B cell (primary cell): ENCODE results near the gene TRAPPC5. TPM values are rescaled to one million over a fixed set of nuclear protein-coding genes. Genes with fewer than 3 reads are reported as not detected.

Experiments
- ATAC-seq: fragments of 200-7000 bp; cut with Tn5 transposase; one replicate; pipeline ENCODE4 v1.10.0; 2021; ENCODE audit warnings: low read depth, mild to moderate bottlenecking, moderate number of reproducible peaks, moderate library complexity
- CTCF ChIA-PET: fragments of 350-600 bp; sonication (Branson Sonifier 250); formaldehyde crosslinking; loops from one replicate; lab custom pipeline; 2021; ENCODE audit warnings: antibody characterized with exemption, inconsistent platforms; lab: Charles Lee
- POLR2A ChIA-PET: fragments of 350-600 bp; sonication (Branson Sonifier 250); formaldehyde crosslinking; loops from one replicate; lab custom pipeline; 2021; ENCODE audit warnings: antibody characterized with exemption; lab: Charles Lee
- DNase-seq: peaks from one replicate; pipeline ENCODE4 v3.0.0; 2013
- H2AFZ ChIP-seq: 2 replicates; pipeline ENCODE4 v1.6.1; 2012; ENCODE audit warnings: mild to moderate bottlenecking, low read depth, low read length; ENCODE audit not compliant: insufficient read depth, poor library complexity, severe bottlenecking
- H3K27ac ChIP-seq, 2 donors: 1 replicate in 1 of 2; 2 replicates in 1 of 2; pipeline ENCODE4 v1.5.1; 2012 to 2013; ENCODE audit warnings: low read length in 2 of 2, mild to moderate bottlenecking in 2 of 2, moderate library complexity in 1 of 2
- H3K27me3 ChIP-seq, 4 experiments: fragments of 200-600 bp in 1 of 4; sonication (generic) in 1 of 4; replicated peaks in 1 of 4; 1 replicate in 2 of 4; 2 replicates in 2 of 4; pipeline versions ENCODE4 v1.6.1 to v1.7.0; 2013 to 2016; ENCODE audit warnings: low read length in 3 of 4, mild to moderate bottlenecking in 2 of 4, mixed read lengths in 1 of 4, moderate library complexity in 1 of 4; ENCODE audit not compliant: insufficient read depth in 4 of 4, control insufficient read depth in 3 of 4; ENCODE audit errors: control extremely low read depth in 1 of 4
- H3K36me3 ChIP-seq, 2 experiments: replicated peaks in 1 of 2; 1 replicate in 1 of 2; 2 replicates in 1 of 2; pipeline versions ENCODE4 v1.6.1 to v1.7.1; 2013; ENCODE audit warnings: low read length in 1 of 2; ENCODE audit not compliant: insufficient read depth in 2 of 2, control insufficient read depth in 1 of 2; ENCODE audit errors: control extremely low read depth in 1 of 2, extremely low read depth in 1 of 2
- H3K4me1 ChIP-seq, 2 donors: fragments of 200-600 bp in 1 of 2; sonication (generic) in 1 of 2; 1 replicate in 1 of 2; 2 replicates in 1 of 2; pipeline versions ENCODE4 v1.5.1 to v1.6.1; 2013 to 2017; ENCODE audit warnings: low read length in 2 of 2; ENCODE audit not compliant: control insufficient read depth in 2 of 2, insufficient read depth in 2 of 2
- H3K4me2 ChIP-seq: replicated peaks from 2 replicates; pipeline ENCODE3; 2012; ENCODE audit warnings: mild to moderate bottlenecking, low read depth, low read length; ENCODE audit not compliant: poor library complexity, severe bottlenecking
- H3K4me3 ChIP-seq, 5 experiments: fragments of 200-600 bp in 1 of 5; sonication (generic) in 1 of 5; 1 replicate in 3 of 5; 2 replicates in 2 of 5; pipeline versions ENCODE4 v1.5.1 to v1.7.0; 2011 to 2016; ENCODE audit warnings: low read length in 4 of 5, mild to moderate bottlenecking in 4 of 5, low read depth in 2 of 5, control low read depth in 1 of 5, moderate library complexity in 1 of 5; ENCODE audit not compliant: insufficient read depth in 1 of 5; ENCODE audit errors: control extremely low read depth in 1 of 5, extremely low read depth in 1 of 5
- H3K79me2 ChIP-seq: fragments of 200-600 bp; sonication (generic); one replicate; pipeline ENCODE4 v1.6.0; 2016; ENCODE audit warnings: low read length; ENCODE audit not compliant: control insufficient read depth, insufficient read depth
- H3K9ac ChIP-seq: fragments of 200-600 bp; sonication (generic); 2 replicates; pipeline ENCODE4 v1.6.1; 2017; ENCODE audit warnings: mild to moderate bottlenecking, low read length, moderate library complexity
- H3K9me3 ChIP-seq, 3 donors: one replicate each; pipeline versions ENCODE4 v1.6.1 to v1.7.1; 2013; ENCODE audit warnings: low read length in 2 of 3; ENCODE audit not compliant: control insufficient read depth in 2 of 3, insufficient read depth in 1 of 3; ENCODE audit errors: control extremely low read depth in 1 of 3
- H4K20me1 ChIP-seq: 2 replicates; pipeline ENCODE4 v1.6.0; 2012; ENCODE audit warnings: mild to moderate bottlenecking, low read length; ENCODE audit not compliant: insufficient read depth, control insufficient read depth, poor library complexity, severe bottlenecking
- H3K27ac Mint-ChIP-seq: one replicate; pipeline ENCODE4 v1.8.0; 2021; ENCODE audit warnings: mixed read lengths
- H3K27me3 Mint-ChIP-seq: one replicate; pipeline ENCODE4 v1.8.0; 2021; ENCODE audit warnings: mixed read lengths
- H3K4me1 Mint-ChIP-seq: one replicate; pipeline ENCODE4 v1.8.0; 2021; ENCODE audit warnings: mixed read lengths
- H3K4me3 Mint-ChIP-seq: one replicate; pipeline ENCODE4 v1.8.0; 2021; ENCODE audit warnings: mixed read lengths
- H3K9me3 Mint-ChIP-seq: one replicate; pipeline ENCODE4 v1.8.0; 2022; ENCODE audit warnings: mixed read lengths; ENCODE audit not compliant: insufficient read depth
- CTCF ChIP-seq: fragments of 200-600 bp; IDR thresholded peaks from one replicate; pipeline ENCODE4 v1.8.0; 2022; ENCODE audit warnings: antibody characterized with exemption, mild to moderate bottlenecking
- EZH2 ChIP-seq: IDR thresholded peaks from 2 replicates; pipeline ENCODE4 v1.6.1; 2012; ENCODE audit warnings: borderline replicate concordance, low read depth, mild to moderate bottlenecking, moderate library complexity, low read length; ENCODE audit not compliant: insufficient read depth, poor library complexity, severe bottlenecking
- WGBS: methylation state at CpG from one replicate; pipeline ENCODE4 v1.1.5; 2013; ENCODE audit warnings: missing lambda C conversion rate; ENCODE audit not compliant: insufficient coverage; 5-methylcytosine and 5-hydroxymethylcytosine counted together
- intact Hi-C: fragments of 100-400 bp; cut with micrococcal nuclease; formaldehyde crosslinking; loops from one replicate; pipeline ENCODE4 v1.10.0; 2022
- polyA plus RNA-seq: library from polyadenylated mRNA; depleted of rRNA; stranded (reverse); fragments of >200 nt; gene quantifications from 2 replicates; pipeline ENCODE4 v1.2.3, GENCODE V29; 2012
- total RNA-seq, 2 donors: library from RNA; stranded (reverse); fragments of 120-200 nt in 1 of 2; gene quantifications; 1 replicate in 1 of 2; 2 replicates in 1 of 2; pipeline versions ENCODE4 v1.2.3 to v1.2.4, GENCODE V29; 2013 to 2022

The TRAPPC5 gene
- total and polyA plus RNA-seq, 2 donors (not counting 1 experiment from before 2014, with no cell fraction given) = 61.5 to 64.9 TPM

GRCh38 chr19:7652061-7652641, 28.5 kb upstream of the TRAPPC5 start:
- Mint-ChIP-seq H3K9me3 (no peaks in the 10 kb centered on the region), H3K27me3 (no peaks in the 10 kb centered on the region), H3K4me3 (peak overlapping the region; percentile 81), H3K4me1 (peaks cover 8% of the 10 kb centered on the region), H3K27ac (peak overlapping the region; percentile 70)
- Histone ChIP-seq H3K4me1 (peaks cover 0 to 6% of the 10 kb centered on the region in 2 donors), H3K27ac (no peak overlapping the region), H3K36me3 (peaks cover 0 to 2% of the 10 kb centered on the region in 2 experiments), H3K9me3 (no peaks in the 10 kb centered on the region), H3K4me2 (peak overlapping the region; percentile 82), H3K79me2 (no peaks in the 10 kb centered on the region), H2AFZ (peak overlapping the region; percentile 71), H3K4me3 (peak overlapping the region; percentile 32 to 74 (median 49)), H4K20me1 (no peaks in the 10 kb centered on the region), H3K27me3 (no peaks in the 10 kb centered on the region), H3K9ac (peak overlapping the region; percentile 66)
- ATAC-seq (peak; percentile 90), DNase-seq (peak; percentile 87)
- ChIA-PET CTCF (interaction anchor here (0.6 to 8.7 kb wide), 24 partner anchors 8 to 479 kb away, joined by 3 to 100 read pairs (median 4); partner anchors contain the start of genes PET100, SNAPC2, TRAPPC5 and XAB2), POLR2A (interaction anchor here (0.7 to 1.0 kb wide), 2 partner anchors 29 to 263 kb away, joined by 3 to 4 read pairs; partner anchors contain the start of gene TRAPPC5)
- TF ChIP-seq EZH2 (no peak), CTCF (peak; percentile 98)
- 7% methylated on average over 19 of the region's 28 CpGs for WGBS
- intact Hi-C loops = loop anchor here (1.0 kb wide), 2 partner anchors 27 to 147 kb away; no protein-coding TSS in a partner anchor

- intact Hi-C loops = no loop called here
Measured at GRCh38 chr19:7654401-7654800, 26.2 kb upstream of the TRAPPC5 start.

More at GRCh38 chr19:7654401-7654800, 26.2 kb upstream of the TRAPPC5 start:
- peaks cover 17% of the 10 kb centered on the region for H3K4me1 Mint-ChIP-seq
- no peaks in the 10 kb centered on the region for H3K9me3 Mint-ChIP-seq
- H3K9ac ChIP-seq = no peak overlapping the region
- H3K27ac ChIP-seq = no peak overlapping the region
- no peaks in the 10 kb centered on the region for H3K9me3 ChIP-seq
- H3K4me1 ChIP-seq = peaks cover 9 to 23% of the 10 kb centered on the region in 2 donors
- no peak for DNase-seq
- no peaks in the 10 kb centered on the region for H3K27me3 ChIP-seq
- TF ChIP-seq CTCF (no peak), EZH2 (no peak)
- 93% methylated on average over 5 of the region's 8 CpGs for WGBS
- H3K79me2 ChIP-seq = no peaks in the 10 kb centered on the region
- no peak overlapping the region for H3K4me3 ChIP-seq
- H3K27me3 Mint-ChIP-seq = no peaks in the 10 kb centered on the region
- H3K36me3 ChIP-seq = no peaks in the 10 kb centered on the region
- H2AFZ ChIP-seq = no peak overlapping the region
- CTCF ChIA-PET = interaction anchor here (1.2 to 8.7 kb wide), 4 partner anchors 17 to 146 kb away, joined by 3 to 100 read pairs (median 5); partner anchors contain the start of gene MCEMP1
- no peak for ATAC-seq
- H3K4me2 ChIP-seq = no peak overlapping the region
- H3K4me3 Mint-ChIP-seq = no peak overlapping the region
- no peaks in the 10 kb centered on the region for H4K20me1 ChIP-seq
- POLR2A ChIA-PET = no interaction called here
- no peak overlapping the region for H3K27ac Mint-ChIP-seq
